RCC 7860 (cell line): Measurements from ENCODE around the gene GPC3.
"Not testable (repeated sequence)": the region's sequence is repeated elsewhere in the genome, so short reads cannot be mapped to it uniquely, and the experiment has no call there.

Source experiments
- DNase-seq: peaks from one replicate; pipeline ENCODE4 v3.0.0-alpha.2; 2015; ENCODE audit warnings: low spot score
- FAIRE-seq: peaks from 2 replicates; lab custom pipeline; 2012; peaks lifted over from hg19 to GRCh38; lab: Jason Lieb, UNC

The GPC3 gene

DNA sequence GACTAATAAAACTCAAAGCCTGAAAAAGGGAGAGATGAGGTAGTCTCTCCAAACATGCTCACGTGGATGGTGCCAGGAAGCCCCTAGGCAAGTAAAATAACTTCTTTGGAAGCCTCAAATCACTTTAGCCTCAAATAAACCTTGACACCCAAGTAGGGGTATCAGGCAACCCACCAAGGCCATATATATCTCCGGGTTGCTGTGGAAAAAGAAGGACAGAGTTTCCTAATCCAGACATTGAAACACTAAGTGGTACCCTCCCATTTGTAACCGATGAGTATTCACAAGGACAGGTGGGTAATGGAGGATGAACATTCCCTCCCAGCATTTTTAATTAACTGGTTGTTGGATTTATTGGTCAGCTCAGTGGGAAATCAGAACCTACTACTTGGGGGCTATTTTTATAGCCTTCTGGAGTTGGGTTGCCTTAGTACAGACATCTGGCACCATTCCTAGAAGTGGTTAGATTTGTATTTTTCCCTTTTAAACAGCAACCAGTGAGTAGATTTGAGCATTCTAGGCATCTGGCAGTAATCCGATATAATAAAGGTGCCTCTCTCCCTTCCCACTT is 87.7 kb downstream of the GPC3 start:
- DNase-seq, result no peak
- no peak for FAIRE-seq

DNA sequence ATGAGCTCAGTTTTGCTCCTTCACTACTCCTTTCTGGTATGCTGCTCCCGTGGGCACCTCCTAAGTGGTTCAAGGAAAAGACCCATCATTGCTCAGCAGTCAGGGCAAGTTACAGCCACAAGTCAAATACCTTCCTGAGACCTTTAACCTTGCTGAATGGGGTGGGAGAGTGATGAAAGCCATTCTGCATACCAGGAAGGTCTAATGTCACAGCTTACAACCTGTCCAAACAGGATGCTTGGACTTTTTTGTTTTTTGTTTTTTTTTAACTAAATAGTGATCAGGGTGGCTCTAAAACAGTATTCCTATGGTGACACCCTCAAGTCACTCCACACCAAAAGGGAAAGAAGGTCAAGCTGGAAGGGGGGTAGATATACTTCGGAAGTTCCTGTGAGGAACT is 93.1 kb downstream of the GPC3 start:
- DNase-seq, result no peak
- no peak for FAIRE-seq

DNA sequence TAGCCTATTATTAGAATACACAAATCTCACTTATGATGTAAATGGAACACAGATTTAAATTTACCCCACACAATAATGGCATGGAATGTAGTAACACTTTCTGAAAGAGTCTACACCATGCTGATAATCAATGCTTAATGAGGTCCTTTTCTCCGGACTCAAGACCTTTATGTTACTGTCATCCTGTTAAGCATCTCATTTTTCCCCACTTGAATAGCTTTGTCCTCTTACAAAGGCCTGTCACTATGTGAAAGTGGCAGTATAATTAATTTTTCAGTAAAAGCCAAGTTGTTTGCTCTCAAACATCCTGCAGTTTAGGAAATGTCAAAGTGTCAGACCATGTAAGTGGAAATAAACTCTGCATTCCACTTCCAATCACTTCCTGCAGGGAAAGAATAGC is 96.4 kb downstream of the GPC3 start:
- FAIRE-seq, result no peak
- DNase-seq, result no peak

DNA sequence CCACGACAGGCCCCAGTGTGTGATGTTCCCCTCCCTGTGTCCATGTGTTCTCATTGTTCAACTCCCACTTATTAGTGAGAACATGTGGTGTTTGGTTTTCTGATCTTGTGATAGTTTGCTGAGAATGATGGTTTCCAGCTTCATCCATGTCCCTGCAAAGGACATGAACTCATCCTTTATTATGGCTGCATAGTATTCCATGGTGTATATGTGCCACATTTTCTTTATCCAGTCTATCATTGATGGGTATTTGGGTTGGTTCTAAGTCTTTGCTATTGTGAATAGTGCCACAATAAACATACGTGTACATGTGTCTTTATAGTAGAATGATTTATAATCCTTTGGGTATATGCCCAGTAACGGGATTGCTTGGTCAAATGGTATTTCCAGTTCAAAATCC is 97.3 kb downstream of the GPC3 start:
- not testable (repeated sequence) for FAIRE-seq, DNase-seq

GRCh38 chrX:133884430-133885394 is 100.7 kb downstream of the GPC3 start:
- FAIRE-seq (no peak), DNase-seq (no peak)

DNA sequence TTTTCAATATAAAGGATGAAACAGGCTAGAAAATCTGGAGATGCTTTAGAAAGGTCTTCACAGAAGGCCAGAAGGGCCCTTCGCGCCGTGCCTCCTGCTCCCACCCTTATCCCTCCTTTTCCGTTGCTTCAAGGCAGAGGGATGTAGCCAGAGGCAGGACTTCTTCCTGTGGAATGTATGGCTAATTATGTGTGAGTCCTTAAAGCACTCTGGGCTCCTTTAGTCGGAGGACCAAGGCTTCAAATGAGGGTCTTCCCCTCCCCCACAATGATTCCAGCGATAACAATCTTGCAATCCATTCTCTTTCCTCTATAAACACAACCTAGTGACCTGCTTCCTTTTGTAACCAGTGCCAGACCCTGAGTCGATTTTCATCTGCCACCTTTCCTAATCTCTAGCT is 103.5 kb downstream of the GPC3 start:
- FAIRE-seq (no peak), DNase-seq (no peak)

DNA sequence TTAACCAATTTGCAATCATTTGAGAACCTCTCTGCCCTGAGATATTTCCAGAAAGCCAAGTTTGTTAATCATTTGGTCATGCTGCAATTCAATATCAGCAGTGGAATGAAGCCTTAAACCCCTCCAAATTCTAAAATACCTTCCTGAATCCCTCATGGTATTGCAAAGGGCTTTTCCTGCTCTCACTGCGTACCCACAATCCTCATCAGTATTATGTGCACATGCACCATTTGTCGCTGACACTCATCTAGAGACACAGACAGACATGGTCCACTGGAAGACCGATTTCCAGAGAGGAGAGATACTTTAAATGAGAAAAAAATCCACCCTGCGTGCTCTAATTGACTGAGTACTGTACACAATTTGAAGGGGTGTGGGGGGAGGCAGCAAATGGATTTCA is 104.4 kb downstream of the GPC3 start:
- no peak for FAIRE-seq
- DNase-seq, result no peak

DNA sequence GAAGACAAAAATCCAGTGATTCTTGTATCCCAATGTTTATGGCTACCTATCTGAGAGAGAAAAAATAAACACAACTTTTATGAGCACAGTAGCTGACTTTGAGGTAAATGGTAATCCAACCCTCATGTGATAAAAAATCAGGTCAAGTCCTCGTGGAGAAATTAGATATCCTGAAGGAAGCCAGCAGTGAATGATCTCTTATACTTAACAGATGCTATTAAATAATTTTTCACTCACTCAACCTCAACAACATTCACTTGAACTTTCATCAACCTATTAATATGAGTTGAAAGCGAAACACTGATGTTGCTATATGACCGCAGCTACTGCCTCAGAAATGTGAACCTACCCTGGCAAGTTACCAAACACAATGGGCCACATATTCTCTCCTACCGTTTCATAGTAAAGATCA is 105.4 kb downstream of the GPC3 start:
- FAIRE-seq, result no peak
- DNase-seq, result no peak

DNA sequence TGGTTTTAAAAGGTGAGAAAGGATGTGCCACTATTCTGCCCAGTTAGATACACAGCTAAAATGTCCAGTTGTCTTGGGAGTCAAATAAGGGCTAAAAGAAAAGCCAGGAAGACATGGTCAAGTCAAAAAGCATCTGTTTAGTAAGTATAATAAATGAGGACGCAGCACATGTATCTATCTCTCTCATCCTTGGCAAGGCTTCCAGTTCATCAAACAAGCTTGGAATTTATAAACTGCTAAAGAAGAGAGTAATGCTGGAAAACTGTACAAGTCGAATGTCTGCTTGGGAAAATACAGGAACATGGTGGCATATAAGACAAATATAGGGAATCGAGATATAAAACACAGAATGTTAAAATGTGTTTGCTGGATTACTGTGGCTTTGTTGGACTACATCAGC is 106.7 kb downstream of the GPC3 start:
- FAIRE-seq, result no peak
- DNase-seq, result no peak

DNA sequence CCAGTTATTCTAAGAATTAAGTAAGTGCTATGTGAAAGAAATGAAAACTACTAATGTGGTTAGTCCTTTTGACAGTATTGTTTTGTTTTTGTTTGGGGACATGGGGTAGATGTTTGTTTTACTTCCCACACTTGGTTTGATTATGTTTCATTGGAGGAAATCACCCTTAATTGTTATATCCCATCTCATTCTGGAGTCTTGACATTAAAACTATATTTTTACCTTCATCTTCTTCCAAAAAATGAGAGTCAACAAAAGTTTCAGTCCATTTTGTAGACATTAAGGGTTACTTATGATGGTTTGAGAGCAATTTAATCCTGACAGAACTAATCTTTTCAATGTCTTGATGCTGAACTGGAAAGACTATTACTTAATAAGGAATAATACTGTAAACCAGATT is 108.7 kb downstream of the GPC3 start:
- FAIRE-seq, result no peak
- no peak for DNase-seq

GRCh38 chrX:133869270-133869669 is 116.1 kb downstream of the GPC3 start:
- DNase-seq, result no peak
- no peak for FAIRE-seq

- DNase-seq, result no peak
- FAIRE-seq, result no peak
Observed at GRCh38 chrX:133868682-133869081, 116.7 kb downstream of the GPC3 start.

GRCh38 chrX:133868250-133868649 is 117.1 kb downstream of the GPC3 start:
- FAIRE-seq (no peak), DNase-seq (no peak)

DNA sequence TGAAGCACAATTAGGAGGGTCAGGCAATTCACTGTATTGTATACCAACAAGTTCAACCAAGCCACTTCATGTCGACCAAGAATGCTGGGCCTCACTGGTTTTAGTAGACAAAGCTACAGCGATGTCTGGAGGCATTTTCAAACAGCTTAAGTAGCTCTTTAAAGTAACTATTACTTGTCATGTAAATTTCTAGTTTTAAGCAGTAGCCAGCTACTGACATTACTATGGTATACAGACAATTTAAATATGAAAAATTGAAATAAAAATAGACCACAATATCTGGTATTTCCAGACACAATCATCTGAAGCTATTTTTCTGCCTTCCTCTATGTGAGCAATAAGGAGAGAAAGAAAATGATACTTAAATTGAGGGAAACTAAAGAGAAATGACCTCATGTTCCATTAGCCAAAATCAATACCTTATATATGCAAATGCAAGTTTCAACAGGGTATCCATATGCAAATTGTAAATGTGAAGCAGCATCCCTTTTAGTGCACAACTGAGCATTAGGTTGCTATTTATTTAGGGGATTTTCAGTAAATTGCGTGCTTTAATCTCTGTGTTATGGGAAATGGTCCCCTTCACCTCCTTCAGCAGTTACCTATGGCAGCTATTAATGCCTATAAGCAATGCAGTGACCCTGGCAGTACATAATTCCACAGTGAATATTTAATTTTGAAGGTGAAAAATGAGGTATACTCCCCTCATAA is 119.5 kb downstream of the GPC3 start:
- DNase-seq (no peak), FAIRE-seq (no peak)

DNA sequence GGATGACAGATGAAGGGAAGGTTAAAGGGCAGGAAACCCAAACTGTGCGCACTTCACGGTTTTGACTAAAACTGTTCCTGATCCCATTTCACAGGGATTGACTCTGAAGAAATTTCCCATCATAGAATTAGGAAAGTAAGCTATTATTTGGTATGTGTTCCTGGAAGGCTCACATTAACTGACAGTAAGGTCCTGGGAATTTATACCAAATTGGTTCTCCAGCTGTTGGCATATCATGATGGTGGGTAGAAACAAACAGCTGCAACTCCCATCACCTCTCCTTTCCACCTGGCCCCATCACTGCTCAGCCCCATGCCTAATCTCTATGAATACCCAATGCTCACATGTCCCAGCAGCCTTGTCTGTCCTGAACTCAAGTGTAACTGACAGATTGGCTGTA is 121.2 kb downstream of the GPC3 start:
- no peak for FAIRE-seq

GRCh38 chrX:133859860-133860259 is 125.5 kb downstream of the GPC3 start:
- no peak for DNase-seq
- no peak for FAIRE-seq

More for the DNA sequence above, 121.2 kb downstream of the GPC3 start:
- DNase-seq, result no peak

DNA sequence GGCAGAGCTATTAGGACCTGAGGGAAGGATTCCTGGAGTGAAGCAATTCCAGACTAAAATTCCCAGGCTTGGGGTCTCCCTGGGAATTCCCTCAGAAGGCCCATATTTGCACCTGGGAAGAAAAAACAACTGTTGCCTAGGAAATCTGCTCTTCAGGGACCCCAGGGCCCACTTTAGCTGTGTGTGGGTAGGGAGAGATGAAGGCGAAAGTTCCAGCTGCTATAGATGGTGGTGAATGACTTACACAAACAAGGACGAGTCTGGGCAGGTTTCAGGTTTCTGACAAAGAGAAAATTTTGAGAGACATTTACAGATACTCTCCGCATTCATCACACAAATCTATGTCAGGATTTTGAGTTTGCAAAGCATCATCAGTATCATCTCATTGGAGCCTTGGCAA is 126.1 kb downstream of the GPC3 start:
- DNase-seq (no peak), FAIRE-seq (no peak)

- FAIRE-seq (no peak), DNase-seq (no peak)
Observed at GRCh38 chrX:133857640-133858269, 127.6 kb downstream of the GPC3 start.

DNA sequence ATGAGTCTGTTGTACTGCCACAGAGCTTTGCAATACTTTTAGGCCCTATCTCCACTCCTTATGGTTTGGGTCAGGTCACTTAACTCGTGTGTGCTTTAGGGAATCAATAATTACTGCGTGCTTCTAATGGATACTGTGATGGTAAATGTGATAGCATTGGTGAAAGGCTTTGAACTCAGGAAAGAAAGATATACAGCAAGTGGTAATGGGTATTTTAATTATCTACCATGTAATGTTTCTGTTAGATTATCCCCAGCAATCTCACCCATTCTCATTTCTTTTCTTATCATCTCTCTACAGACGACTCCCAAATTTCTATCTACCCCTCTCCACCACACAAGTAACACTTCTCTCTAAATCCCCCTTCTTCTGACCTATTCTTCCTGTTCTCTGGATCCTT is 128.6 kb downstream of the GPC3 start:
- DNase-seq (no peak), FAIRE-seq (no peak)

DNA sequence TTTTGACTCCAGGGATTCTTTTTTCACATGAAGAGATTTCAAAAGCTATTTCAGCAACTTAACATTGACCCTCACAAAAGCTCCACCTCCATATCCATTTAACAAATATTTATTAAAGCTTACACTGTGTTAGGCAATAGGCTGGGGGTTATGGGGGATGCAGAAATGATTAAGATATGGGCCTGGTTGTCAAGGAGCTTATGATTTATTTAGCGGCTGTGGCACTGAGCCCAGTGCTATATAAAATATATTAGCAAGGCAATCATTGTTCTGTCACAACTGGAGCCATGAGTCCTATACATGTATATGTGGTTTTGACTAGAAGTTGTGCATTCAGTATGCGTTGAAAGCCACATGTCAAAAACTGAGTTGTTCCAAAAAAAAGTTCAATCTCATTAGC is 131.1 kb downstream of the GPC3 start:
- no peak for DNase-seq
- FAIRE-seq, result no peak

GRCh38 chrX:133852837-133853356 is 132.5 kb downstream of the GPC3 start:
- DNase-seq, result no peak
- FAIRE-seq, result no peak
